Naive thymus-derived CD4-positive, alpha-beta T cell (primary cell): ENCODE data around the gene RPL39. TPM values are rescaled to one million over a fixed set of nuclear protein-coding genes. Genes with fewer than 3 reads are reported as not detected.

Source experiments
- ATAC-seq: fragments of 150-1000 bp; cut with Tn5 transposase; 2 replicates; pipeline ENCODE4 v1.10.0; 2021; ENCODE audit warnings: mild to moderate bottlenecking, moderate library complexity
- CTCF ChIA-PET: fragments of 350-600 bp; sonication (Branson Sonifier 250); formaldehyde crosslinking; loops from one replicate; lab custom pipeline; 2021; ENCODE audit warnings: antibody characterized with exemption; lab: Charles Lee
- POLR2A ChIA-PET: fragments of 350-600 bp; sonication (Branson Sonifier 250); formaldehyde crosslinking; loops from one replicate; lab custom pipeline; 2021; ENCODE audit warnings: antibody characterized with exemption, inconsistent platforms; lab: Charles Lee
- DNase-seq, 9 donors: peaks; one replicate each; pipeline versions ENCODE4 v3.0.0 to v3.0.0-alpha.2; 2020 to 2022; ENCODE audit warnings: mixed read lengths in 1 of 9
- H3K27ac ChIP-seq: one replicate; pipeline ENCODE4 v1.7.0; 2013; ENCODE audit warnings: mild to moderate bottlenecking, low read depth, low read length, moderate library complexity
- H3K27me3 ChIP-seq, 2 donors: one replicate each; pipeline ENCODE4 v1.7.0; 2013; ENCODE audit warnings: low read length in 2 of 2, mild to moderate bottlenecking in 2 of 2, moderate library complexity in 2 of 2; ENCODE audit not compliant: control insufficient read depth in 2 of 2, insufficient read depth in 2 of 2
- H3K36me3 ChIP-seq, 3 experiments: 1 replicate in 2 of 3; 2 replicates in 1 of 3; pipeline ENCODE4 v1.7.0; 2013; ENCODE audit warnings: low read length in 3 of 3, mild to moderate bottlenecking in 3 of 3, moderate library complexity in 1 of 3; ENCODE audit not compliant: insufficient read depth in 3 of 3, control insufficient read depth in 2 of 3
- H3K4me1 ChIP-seq, 2 donors: one replicate each; pipeline ENCODE4 v1.7.0; 2013; ENCODE audit warnings: low read length in 2 of 2, mild to moderate bottlenecking in 2 of 2, moderate library complexity in 1 of 2; ENCODE audit not compliant: control insufficient read depth in 2 of 2, insufficient read depth in 2 of 2
- H3K4me3 ChIP-seq: 2 replicates; pipeline ENCODE4 v1.7.0; 2013; ENCODE audit warnings: mild to moderate bottlenecking, low read length
- H3K9me3 ChIP-seq, 3 experiments: 1 replicate in 2 of 3; 2 replicates in 1 of 3; pipeline ENCODE4 v1.7.0; 2013; ENCODE audit warnings: low read length in 3 of 3; ENCODE audit not compliant: control insufficient read depth in 2 of 3
- H3K27ac Mint-ChIP-seq, 9 donors: one replicate each; pipeline ENCODE4 v1.8.0; 2020 to 2022; ENCODE audit warnings: mixed read lengths in 9 of 9, mild to moderate bottlenecking in 8 of 9, moderate library complexity in 5 of 9, inconsistent platforms in 2 of 9
- H3K27me3 Mint-ChIP-seq, 5 donors: one replicate each; pipeline ENCODE4 v1.8.0; 2021 to 2022; ENCODE audit warnings: mixed read lengths in 5 of 5, mild to moderate bottlenecking in 1 of 5
- H3K36me3 Mint-ChIP-seq, 5 donors: one replicate each; pipeline ENCODE4 v1.8.0; 2020 to 2022; ENCODE audit warnings: mixed read lengths in 5 of 5, mild to moderate bottlenecking in 3 of 5, inconsistent platforms in 1 of 5
- H3K4me1 Mint-ChIP-seq, 7 donors: one replicate each; pipeline ENCODE4 v1.8.0; 2020 to 2022; ENCODE audit warnings: mixed read lengths in 7 of 7, mild to moderate bottlenecking in 3 of 7, inconsistent platforms in 1 of 7
- H3K4me3 Mint-ChIP-seq, 10 donors: one replicate each; pipeline ENCODE4 v1.8.0; 2020 to 2022; ENCODE audit warnings: mild to moderate bottlenecking in 10 of 10, mixed read lengths in 10 of 10, moderate library complexity in 6 of 10, inconsistent platforms in 2 of 10
- H3K9me3 Mint-ChIP-seq, 11 donors: one replicate each; pipeline ENCODE4 v1.8.0; 2020 to 2022; ENCODE audit warnings: mixed read lengths in 11 of 11, mild to moderate bottlenecking in 4 of 11, inconsistent platforms in 1 of 11, moderate library complexity in 1 of 11
- intact Hi-C, 2 donors: fragments of 100-400 bp; cut with micrococcal nuclease; formaldehyde crosslinking; loops; one replicate each; pipeline ENCODE4 v1.15.1; 2023
- polyA plus RNA-seq, 2 donors: library from polyadenylated mRNA; unstranded; fragments of 300-500 nt; fragmentation: Illumina TruSeq; gene quantifications; one replicate each; pipeline ENCODE4 v1.2.3, GENCODE V29; 2021
- total RNA-seq, 6 experiments: library from RNA in 5 of 6; stranded (reverse) in 5 of 6; gene quantifications; 1 replicate in 5 of 6; 2 replicates in 1 of 6; pipeline ENCODE4 v1.2.3 and lab custom pipeline; 2021 to 2026

RPL39 gene
- total and polyA plus RNA-seq, 7 experiments from 2014 or later, result 2,181 to 5,899 (median 4,198) TPM

DNA sequence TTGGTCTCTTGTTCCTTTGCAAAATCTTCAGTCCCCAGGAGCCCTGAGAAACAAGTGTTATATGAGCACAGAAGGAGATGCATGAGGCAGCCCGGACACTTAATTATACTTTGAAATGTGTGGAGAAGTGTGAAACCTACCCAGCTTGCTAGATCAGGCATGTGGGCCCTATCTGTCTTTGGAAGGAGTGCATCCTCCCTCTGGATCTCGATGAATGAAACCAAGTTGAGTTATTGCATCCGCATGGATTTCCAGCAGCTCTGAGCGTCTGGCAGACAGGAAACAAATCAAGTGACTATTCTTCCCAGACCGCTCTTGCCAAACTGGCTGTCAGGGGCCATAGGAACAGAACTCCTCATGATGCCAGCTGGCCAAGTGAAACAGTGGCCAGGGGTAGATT, 52.7 kb downstream of the RPL39 start:
- no peak overlapping the region for H3K4me3 ChIP-seq
- H3K4me1 ChIP-seq, result no peaks in the 10 kb centered on the region
- ChIA-PET CTCF (no interaction called here), POLR2A (no interaction called here)
- H3K4me1 Mint-ChIP-seq, result no peaks in the 10 kb centered on the region
- no peaks in the 10 kb centered on the region for H3K9me3 Mint-ChIP-seq
- H3K27ac ChIP-seq, result no peak overlapping the region
- H3K36me3 ChIP-seq, result no peaks in the 10 kb centered on the region
- H3K27me3 ChIP-seq, result no peaks in the 10 kb centered on the region
- intact Hi-C loops, result no loop called here
- no peaks in the 10 kb centered on the region for H3K27me3 Mint-ChIP-seq
- no peak for ATAC-seq
- no peak overlapping the region for H3K27ac Mint-ChIP-seq
- DNase-seq, result no peak
- no peaks in the 10 kb centered on the region for H3K36me3 Mint-ChIP-seq
- no peak overlapping the region for H3K4me3 Mint-ChIP-seq
- H3K9me3 ChIP-seq, result no peaks in the 10 kb centered on the region

Other genes with a start within 250 kb of the RPL39 start
- gene STEEP1, start 226.2 kb downstream of the RPL39 start, total RNA-seq, result 10 to 100 TPM; 19.9 to 21.8 (median 20.9) TPM
- 10 to 100 TPM; 13.3 to 22.2 TPM for gene STEEP1, start 226.2 kb downstream of the RPL39 start, polyA plus RNA-seq
- gene UBE2A, start 217.1 kb downstream of the RPL39 start, total RNA-seq, result 10 to 100 TPM; 34.0 to 74.7 (median 60.2) TPM
- gene UBE2A, start 217.1 kb downstream of the RPL39 start, polyA plus RNA-seq, result 10 to 100 TPM; 23.9 to 30.7 TPM
- 10 to 100 TPM in 4 of 5 experiments, 1 to 10 TPM in 1; 9.9 to 16.4 (median 14.0) TPM for gene NKRF, start 185.2 kb downstream of the RPL39 start, total RNA-seq
- gene NKRF, start 185.2 kb downstream of the RPL39 start, polyA plus RNA-seq, result 1 to 10 TPM; 5.2 to 8.1 TPM
- 100 to 1,000 TPM; 151 to 315 (median 221) TPM for gene SEPTIN6, start 98.5 kb downstream of the RPL39 start, total RNA-seq
- 100 to 1,000 TPM; 197 to 296 TPM for gene SEPTIN6, start 98.5 kb downstream of the RPL39 start, polyA plus RNA-seq
- gene SOWAHD, start 33.0 kb downstream of the RPL39 start, total RNA-seq, result 1 to 10 TPM in 4 of 5 experiments, under 1 TPM in 1; 0.50 to 2.9 (median 2.5) TPM
- gene SOWAHD, start 33.0 kb downstream of the RPL39 start, polyA plus RNA-seq, result 1 to 10 TPM; 1.6 to 3.1 TPM
- 10 to 100 TPM in 3 of 5 experiments, 1 to 10 TPM in 2; 7.6 to 12.6 (median 11.3) TPM for gene UPF3B, start 61.3 kb upstream of the RPL39 start, total RNA-seq
- gene UPF3B, start 61.3 kb upstream of the RPL39 start, polyA plus RNA-seq, result 1 to 10 TPM; 7.3 to 8.3 TPM
- 10 to 100 TPM; 25.5 to 40.6 (median 34.7) TPM for gene RNF113A, start 80.1 kb upstream of the RPL39 start, total RNA-seq
- gene RNF113A, start 80.1 kb upstream of the RPL39 start, polyA plus RNA-seq, result 10 to 100 TPM; 47.8 to 76.4 TPM
- 10 to 100 TPM; 41.6 to 94.7 (median 46.8) TPM for gene NDUFA1, start 80.2 kb upstream of the RPL39 start, total RNA-seq
- 100 to 1,000 TPM; 172 to 313 TPM for gene NDUFA1, start 80.2 kb upstream of the RPL39 start, polyA plus RNA-seq
- not detected for gene AKAP14, start 104.3 kb upstream of the RPL39 start, total RNA-seq
- not detected for gene AKAP14, start 104.3 kb upstream of the RPL39 start, polyA plus RNA-seq
- gene NKAP, start 152.1 kb upstream of the RPL39 start, total RNA-seq, result 10 to 100 TPM in 4 of 5 experiments, 1 to 10 TPM in 1; 9.7 to 19.3 (median 14.9) TPM
- 1 to 10 TPM; 4.2 to 6.0 TPM for gene NKAP, start 152.1 kb upstream of the RPL39 start, polyA plus RNA-seq